GM12878 (cell line): ENCODE results near the gene PROC. TPM values are rescaled to one million over a fixed set of nuclear protein-coding genes. Genes with fewer than 3 reads are reported as not detected.
A peak's percentile ranks its signal among the peaks of the same experiment; 100 is the strongest.

Experiments
- ATAC-seq: fragments of 200-7000 bp; cut with Tn5 transposase; 3 replicates; pipeline ENCODE4 v1.9.1; 2020; ENCODE audit warnings: mild to moderate bottlenecking, moderate library complexity
- BruUV-seq: library from RNA; stranded (reverse); fragments of 400-500 nt; replicated peaks from 2 replicates; lab custom pipeline; 2021; lab: Mats Ljungman, UMichigan
- CTCF ChIA-PET: fragments of 300-600 bp; sonication (Branson Sonifier 250); formaldehyde crosslinking; extraction: SDS; loops from one replicate; lab custom pipeline; 2021; ENCODE audit warnings: inconsistent platforms; lab: Yijun Ruan, JAX
- POLR2A ChIA-PET: fragments of 350-600 bp; formaldehyde crosslinking; extraction: SDS; loops from one replicate; lab custom pipeline; 2021; ENCODE audit warnings: inconsistent platforms; lab: Charles Lee
- RAD21 ChIA-PET: fragments of 300-600 bp; sonication (Branson Sonifier 250); formaldehyde crosslinking; loops from one replicate; lab custom pipeline; 2023; ENCODE audit warnings: antibody characterized with exemption; ENCODE audit not compliant: unreplicated experiment; lab: Charles Lee
- SMC1A ChIA-PET: fragments of 300-600 bp; sonication (Branson Sonifier 250); formaldehyde crosslinking; loops from one replicate; lab custom pipeline; 2023; ENCODE audit not compliant: unreplicated experiment, uncharacterized antibody; lab: Charles Lee
- DNase-seq: peaks from one replicate; pipeline ENCODE4 v3.0.0-alpha.2; 2011; ENCODE audit warnings: low read depth, low spot score
- FAIRE-seq: peaks from 3 replicates; lab custom pipeline; 2011; peaks lifted over from hg19 to GRCh38; lab: Jason Lieb, UNC
- H2AFZ ChIP-seq: 2 replicates; pipeline ENCODE4 v1.6.0; 2011; ENCODE audit warnings: low read depth, low read length, control low read depth; ENCODE audit not compliant: control insufficient read depth
- H3K27ac ChIP-seq: 2 replicates; pipeline ENCODE4 v1.5.1; 2011; ENCODE audit warnings: control low read depth; ENCODE audit not compliant: control insufficient read depth, insufficient read depth
- H3K27me3 ChIP-seq, 2 experiments: replicated peaks in 1 of 2; 2 replicates each; pipeline versions ENCODE4 v1.6.0 to v1.6.1; 2011; ENCODE audit warnings: low read length in 1 of 2; ENCODE audit not compliant: control insufficient read depth in 2 of 2, insufficient read depth in 2 of 2
- H3K36me3 ChIP-seq, 2 experiments: 2 replicates each; pipeline ENCODE4 v1.5.1; 2011; ENCODE audit warnings: low read length in 1 of 2; ENCODE audit not compliant: control insufficient read depth in 2 of 2, insufficient read depth in 2 of 2
- H3K4me1 ChIP-seq: 2 replicates; pipeline ENCODE4 v1.6.1; 2011; ENCODE audit warnings: mild to moderate bottlenecking, low read length, moderate library complexity, mixed read lengths; ENCODE audit not compliant: control insufficient read depth, insufficient read depth
- H3K4me2 ChIP-seq: 2 replicates; pipeline ENCODE4 v1.6.0; 2011; ENCODE audit warnings: control low read depth; ENCODE audit not compliant: control insufficient read depth, insufficient read depth
- H3K4me3 ChIP-seq: fragments of 200-600 bp; sonication (generic); 2 replicates; pipeline ENCODE4 v1.5.1; 2016
- H3K79me2 ChIP-seq: 2 replicates; pipeline ENCODE4 v1.6.0; 2011; ENCODE audit warnings: low read length; ENCODE audit not compliant: control insufficient read depth, insufficient read depth
- H3K9ac ChIP-seq: 2 replicates; pipeline ENCODE4 v1.8.0; 2011; ENCODE audit warnings: low read length, control low read depth, mixed read lengths; ENCODE audit not compliant: control insufficient read depth, insufficient read depth
- H3K9me3 ChIP-seq: replicated peaks from 3 replicates; pipeline ENCODE4 v1.5.1; 2011; ENCODE audit warnings: mild to moderate bottlenecking, low read length; ENCODE audit not compliant: control insufficient read depth, insufficient read depth
- H4K20me1 ChIP-seq: 2 replicates; pipeline ENCODE4 v1.6.0; 2011; ENCODE audit not compliant: control insufficient read depth, insufficient read depth
- ATF7 ChIP-seq: fragments of 450-650 bp; IDR thresholded peaks from 2 replicates; pipeline ENCODE4 v1.6.1; 2016; ENCODE audit warnings: low read depth, mild to moderate bottlenecking
- CHD4 ChIP-seq: fragments of 200-600 bp; sonication (generic); IDR thresholded peaks from 2 replicates; pipeline ENCODE4 v1.6.1; 2016; ENCODE audit warnings: mild to moderate bottlenecking
- CREB1 ChIP-seq: IDR thresholded peaks from 2 replicates; pipeline ENCODE4 v1.6.1; 2012; ENCODE audit warnings: low read depth, mild to moderate bottlenecking, inconsistent platforms
- CREM ChIP-seq: IDR thresholded peaks from 2 replicates; pipeline ENCODE4 v1.6.1; 2014; ENCODE audit warnings: antibody characterized with exemption, low read depth
- MTA3 ChIP-seq: IDR thresholded peaks from 2 replicates; pipeline ENCODE4 v1.6.1; 2012; ENCODE audit warnings: low read length, inconsistent platforms, borderline replicate concordance
- SIN3A ChIP-seq: IDR thresholded peaks from 2 replicates; pipeline ENCODE4 v1.6.1; 2012; ENCODE audit warnings: low read depth, low read length, improper control_type of control experiment
- SMAD1 ChIP-seq: fragments of 450-650 bp; IDR thresholded peaks from 2 replicates; pipeline ENCODE4 v1.6.1; 2018; ENCODE audit warnings: mild to moderate bottlenecking, low read depth; ENCODE audit not compliant: partially characterized antibody
- WRNIP1 ChIP-seq: IDR thresholded peaks from 2 replicates; pipeline ENCODE4 v1.6.1; 2011; ENCODE audit warnings: low read depth, low read length, improper control_type of control experiment, borderline replicate concordance
- YY1 ChIP-seq: IDR thresholded peaks from 2 replicates; pipeline ENCODE4 v1.6.1; 2011; ENCODE audit warnings: low read depth, mild to moderate bottlenecking, low read length
- ZNF384 ChIP-seq: IDR thresholded peaks from 2 replicates; pipeline ENCODE4 v1.6.1; 2012; ENCODE audit warnings: low read depth, mild to moderate bottlenecking, low read length, improper control_type of control experiment, borderline replicate concordance
- WGBS: methylation state at CpG from one replicate; pipeline ENCODE4 v1.1.6; 2016; ENCODE audit warnings: low lambda C conversion rate; ENCODE audit not compliant: insufficient replicate concordance, insufficient coverage; ENCODE audit errors: missing lambda C conversion rate; 5-methylcytosine and 5-hydroxymethylcytosine counted together
- in situ Hi-C: fragments of 300-500 bp; cut with MboI; formaldehyde crosslinking; loops from 9 replicates; pipeline ENCODE4 v1.14.3; 2018; ENCODE audit warnings: mixed read lengths
- intact Hi-C: fragments of 100-400 bp; cut with micrococcal nuclease; formaldehyde crosslinking; loops from one replicate; pipeline ENCODE4 v1.14.2; 2022; ENCODE audit not compliant: unreplicated experiment
- polyA plus RNA-seq, 11 experiments: library from polyadenylated mRNA; depleted of rRNA in 4 of 11; unstranded in 6 of 11; stranded (reverse) in 5 of 11; fragments of >200 nt; fragmentation: Nextera tagmentation in 4 of 11; fragmentation: Illumina TruSeq in 1 of 11; extraction: Ambion mirVana in 4 of 11; extraction: Trizol in 1 of 11; gene quantifications; 1 replicate in 1 of 11; 2 replicates in 10 of 11; pipeline versions ENCODE4 v1.2.1 to v1.2.3, GENCODE V29; 2011 to 2016; ENCODE audit warnings: inconsistent platforms in 2 of 11, missing spikeins in 2 of 11, low read depth in 1 of 11
- total RNA-seq, 4 experiments: library from RNA; depleted of rRNA in 3 of 4; stranded (reverse); fragments of >200 nt in 3 of 4; fragmentation: Illumina TruSeq in 1 of 4; extraction: Trizol in 1 of 4; gene quantifications; 2 replicates each; pipeline versions ENCODE4 v1.2.1 to v1.2.3, GENCODE V29; 2013 to 2021
- TF ChIP-seq, protein P1 (sequence below): IDR thresholded peaks from 2 replicates; pipeline ENCODE4 v1.6.1; 2011; ENCODE audit warnings: mild to moderate bottlenecking, low read depth, low read length, moderate library complexity; ENCODE audit not compliant: insufficient replicate concordance
- TF ChIP-seq, protein P2 (sequence below): IDR thresholded peaks from 2 replicates; pipeline ENCODE4 v1.6.1; 2012; ENCODE audit warnings: low read length, inconsistent platforms
- TF ChIP-seq, protein P3 (sequence below): IDR thresholded peaks from 2 replicates; pipeline ENCODE4 v1.6.1; 2011; ENCODE audit warnings: low read depth, mild to moderate bottlenecking, low read length, moderate library complexity, borderline replicate concordance; ENCODE audit errors: extremely low read depth
- TF ChIP-seq, protein P4 (sequence below): fragments of 150-350 bp; IDR thresholded peaks from 2 replicates; pipeline ENCODE4 v1.6.1; 2014; ENCODE audit warnings: mild to moderate bottlenecking, low read depth, low read length
- TF ChIP-seq, protein P5 (sequence below): IDR thresholded peaks from 2 replicates; pipeline ENCODE4 v1.6.1; 2011; ENCODE audit warnings: borderline replicate concordance, low read depth, mild to moderate bottlenecking, moderate library complexity, mixed read lengths, low read length; ENCODE audit not compliant: insufficient read depth; ENCODE audit errors: extremely low read length

PROC gene
- total and polyA plus RNA-seq, 10 of the 15 experiments (the other 5 are each of a cell fraction or from before 2014, with no cell fraction given), result not detected

DNA sequence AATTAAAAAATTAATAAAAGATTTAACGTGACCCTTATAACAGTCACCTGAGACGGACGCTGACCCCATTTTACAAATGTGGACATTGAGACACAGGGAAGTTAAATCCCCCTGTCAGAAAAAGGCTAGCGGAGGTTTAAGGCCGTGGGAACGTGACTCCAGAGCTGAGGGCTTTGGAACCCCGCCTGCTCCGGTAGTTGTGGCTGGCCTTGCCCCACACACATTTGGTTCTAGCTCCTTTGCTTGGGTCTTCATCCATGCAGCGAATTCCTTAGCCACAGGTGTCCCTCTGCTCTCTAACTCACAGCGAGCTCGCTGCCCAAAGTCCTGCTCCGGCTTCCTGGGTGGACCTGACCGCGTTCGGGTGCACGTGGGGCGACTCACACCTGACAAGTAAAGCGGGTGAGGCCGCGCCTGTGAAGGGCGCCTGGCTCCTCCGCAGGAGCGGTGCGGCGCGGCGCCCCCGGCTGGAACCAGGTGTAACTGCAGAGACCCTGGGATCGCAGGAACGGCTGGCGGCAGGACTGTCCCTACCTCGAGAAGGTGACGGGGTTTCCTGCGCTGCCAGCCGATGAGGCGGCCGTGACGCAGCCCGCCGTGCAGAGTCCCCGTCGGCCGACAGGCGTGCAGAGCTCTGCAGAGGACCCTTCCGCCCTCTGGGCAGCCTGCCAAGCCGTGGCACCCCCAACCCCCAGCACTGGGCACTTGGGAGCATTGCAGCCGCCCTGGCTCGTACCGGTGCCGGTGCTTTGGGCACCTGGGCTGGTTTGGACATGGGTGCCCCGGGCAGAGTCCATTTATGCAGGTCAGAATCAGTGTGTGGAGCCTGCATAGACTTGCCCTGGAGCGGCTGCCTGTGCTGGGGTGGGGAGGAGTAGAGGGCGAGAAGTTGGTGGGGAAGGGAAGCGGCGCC lies 2.4 kb upstream of the PROC start:
- in situ Hi-C loops (no loop called here), intact Hi-C loops (no loop called here)
- SMC1A ChIA-PET, result interaction anchor here (0.9 to 2.1 kb wide), 7 partner anchors 27 to 219 kb away, joined by 3 to 7 read pairs (median 4); no protein-coding TSS in a partner anchor
- peaks cover 0 to 5% of the 10 kb centered on the region in 2 experiments; a peak in 2 of 4 replicates for H3K27me3 ChIP-seq
- H3K9ac ChIP-seq, result peak overlapping the region; percentile 5; the same call in 1 of the 2 replicates
- no peaks in the 10 kb centered on the region for H3K36me3 ChIP-seq
- H3K4me2 ChIP-seq, result peak overlapping the region; percentile 89
- POLR2A ChIA-PET, result no interaction called here
- no peaks in the 10 kb centered on the region for H4K20me1 ChIP-seq
- ATAC-seq, result peak; percentile 80
- WGBS, result 15% methylated on average over 52 of the region's 55 CpGs
- BruUV-seq, result no TSS peak
- no peaks in the 10 kb centered on the region for H3K79me2 ChIP-seq
- H3K27ac ChIP-seq, result no peak overlapping the region
- RAD21 ChIA-PET, result interaction anchor here (0.6 to 1.5 kb wide), 4 partner anchors 27 to 218 kb away, joined by 3 to 5 read pairs (median 3); no protein-coding TSS in a partner anchor
- H2AFZ ChIP-seq, result peak overlapping the region; percentile 35
- CTCF ChIA-PET, result interaction anchor here (0.6 to 2.0 kb wide), 18 partner anchors 13 to 219 kb away, joined by 3 to 8 read pairs (median 4); no protein-coding TSS in a partner anchor
- no peak for DNase-seq
- no peak for FAIRE-seq
- H3K9me3 ChIP-seq, result no peaks in the 10 kb centered on the region
- H3K4me1 ChIP-seq, result peaks cover 17% of the 10 kb centered on the region
- H3K4me3 ChIP-seq, result peak overlapping the region; percentile 53; the same call in 1 of the 2 replicates
- TF ChIP-seq, protein P1, sequence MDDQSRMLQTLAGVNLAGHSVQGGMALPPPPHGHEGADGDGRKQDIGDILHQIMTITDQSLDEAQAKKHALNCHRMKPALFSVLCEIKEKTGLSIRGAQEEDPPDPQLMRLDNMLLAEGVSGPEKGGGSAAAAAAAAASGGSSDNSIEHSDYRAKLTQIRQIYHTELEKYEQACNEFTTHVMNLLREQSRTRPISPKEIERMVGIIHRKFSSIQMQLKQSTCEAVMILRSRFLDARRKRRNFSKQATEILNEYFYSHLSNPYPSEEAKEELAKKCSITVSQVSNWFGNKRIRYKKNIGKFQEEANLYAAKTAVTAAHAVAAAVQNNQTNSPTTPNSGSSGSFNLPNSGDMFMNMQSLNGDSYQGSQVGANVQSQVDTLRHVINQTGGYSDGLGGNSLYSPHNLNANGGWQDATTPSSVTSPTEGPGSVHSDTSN, result no peak
- TF ChIP-seq, protein P2, sequence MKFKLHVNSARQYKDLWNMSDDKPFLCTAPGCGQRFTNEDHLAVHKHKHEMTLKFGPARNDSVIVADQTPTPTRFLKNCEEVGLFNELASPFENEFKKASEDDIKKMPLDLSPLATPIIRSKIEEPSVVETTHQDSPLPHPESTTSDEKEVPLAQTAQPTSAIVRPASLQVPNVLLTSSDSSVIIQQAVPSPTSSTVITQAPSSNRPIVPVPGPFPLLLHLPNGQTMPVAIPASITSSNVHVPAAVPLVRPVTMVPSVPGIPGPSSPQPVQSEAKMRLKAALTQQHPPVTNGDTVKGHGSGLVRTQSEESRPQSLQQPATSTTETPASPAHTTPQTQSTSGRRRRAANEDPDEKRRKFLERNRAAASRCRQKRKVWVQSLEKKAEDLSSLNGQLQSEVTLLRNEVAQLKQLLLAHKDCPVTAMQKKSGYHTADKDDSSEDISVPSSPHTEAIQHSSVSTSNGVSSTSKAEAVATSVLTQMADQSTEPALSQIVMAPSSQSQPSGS, result no peak
- TF ChIP-seq, protein P3, sequence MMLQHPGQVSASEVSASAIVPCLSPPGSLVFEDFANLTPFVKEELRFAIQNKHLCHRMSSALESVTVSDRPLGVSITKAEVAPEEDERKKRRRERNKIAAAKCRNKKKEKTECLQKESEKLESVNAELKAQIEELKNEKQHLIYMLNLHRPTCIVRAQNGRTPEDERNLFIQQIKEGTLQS, result no peak
- TF ChIP-seq, protein P4, sequence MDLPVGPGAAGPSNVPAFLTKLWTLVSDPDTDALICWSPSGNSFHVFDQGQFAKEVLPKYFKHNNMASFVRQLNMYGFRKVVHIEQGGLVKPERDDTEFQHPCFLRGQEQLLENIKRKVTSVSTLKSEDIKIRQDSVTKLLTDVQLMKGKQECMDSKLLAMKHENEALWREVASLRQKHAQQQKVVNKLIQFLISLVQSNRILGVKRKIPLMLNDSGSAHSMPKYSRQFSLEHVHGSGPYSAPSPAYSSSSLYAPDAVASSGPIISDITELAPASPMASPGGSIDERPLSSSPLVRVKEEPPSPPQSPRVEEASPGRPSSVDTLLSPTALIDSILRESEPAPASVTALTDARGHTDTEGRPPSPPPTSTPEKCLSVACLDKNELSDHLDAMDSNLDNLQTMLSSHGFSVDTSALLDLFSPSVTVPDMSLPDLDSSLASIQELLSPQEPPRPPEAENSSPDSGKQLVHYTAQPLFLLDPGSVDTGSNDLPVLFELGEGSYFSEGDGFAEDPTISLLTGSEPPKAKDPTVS, result no peak
- TF ChIP-seq CREM (0 out of 2 replicates have a peak, but pooled peaks have one; percentile 34), ATF7 (no peak), SIN3A (no peak), ZNF384 (no peak), CHD4 (no peak), MTA3 (no peak), SMAD1 (no peak), CREB1 (peak; percentile 64; the same call in 1 of the 2 replicates), YY1 (0 out of 2 replicates have a peak, but pooled peaks have one; percentile 38), WRNIP1 (no peak)
- TF ChIP-seq, protein P5, sequence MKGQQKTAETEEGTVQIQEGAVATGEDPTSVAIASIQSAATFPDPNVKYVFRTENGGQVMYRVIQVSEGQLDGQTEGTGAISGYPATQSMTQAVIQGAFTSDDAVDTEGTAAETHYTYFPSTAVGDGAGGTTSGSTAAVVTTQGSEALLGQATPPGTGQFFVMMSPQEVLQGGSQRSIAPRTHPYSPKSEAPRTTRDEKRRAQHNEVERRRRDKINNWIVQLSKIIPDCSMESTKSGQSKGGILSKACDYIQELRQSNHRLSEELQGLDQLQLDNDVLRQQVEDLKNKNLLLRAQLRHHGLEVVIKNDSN, result peak; percentile 13
